GM20000 (cell line): ENCODE data around the gene NXPH2.

ENCODE experiments used
- DNase-seq: peaks from one replicate; pipeline ENCODE4 v3.0.0; 2012; ENCODE audit warnings: low spot score
- CTCF ChIP-seq: IDR thresholded peaks from 2 replicates; pipeline ENCODE4 v1.5.1; 2012; ENCODE audit warnings: mild to moderate bottlenecking, control low read depth; ENCODE audit errors: extremely low read depth, missing control alignments

The NXPH2 gene

GRCh38 chr2:138722316-138722715 lies 57.9 kb downstream of the NXPH2 start:
- no peak for DNase-seq
- TF ChIP-seq CTCF = no peak

DNA sequence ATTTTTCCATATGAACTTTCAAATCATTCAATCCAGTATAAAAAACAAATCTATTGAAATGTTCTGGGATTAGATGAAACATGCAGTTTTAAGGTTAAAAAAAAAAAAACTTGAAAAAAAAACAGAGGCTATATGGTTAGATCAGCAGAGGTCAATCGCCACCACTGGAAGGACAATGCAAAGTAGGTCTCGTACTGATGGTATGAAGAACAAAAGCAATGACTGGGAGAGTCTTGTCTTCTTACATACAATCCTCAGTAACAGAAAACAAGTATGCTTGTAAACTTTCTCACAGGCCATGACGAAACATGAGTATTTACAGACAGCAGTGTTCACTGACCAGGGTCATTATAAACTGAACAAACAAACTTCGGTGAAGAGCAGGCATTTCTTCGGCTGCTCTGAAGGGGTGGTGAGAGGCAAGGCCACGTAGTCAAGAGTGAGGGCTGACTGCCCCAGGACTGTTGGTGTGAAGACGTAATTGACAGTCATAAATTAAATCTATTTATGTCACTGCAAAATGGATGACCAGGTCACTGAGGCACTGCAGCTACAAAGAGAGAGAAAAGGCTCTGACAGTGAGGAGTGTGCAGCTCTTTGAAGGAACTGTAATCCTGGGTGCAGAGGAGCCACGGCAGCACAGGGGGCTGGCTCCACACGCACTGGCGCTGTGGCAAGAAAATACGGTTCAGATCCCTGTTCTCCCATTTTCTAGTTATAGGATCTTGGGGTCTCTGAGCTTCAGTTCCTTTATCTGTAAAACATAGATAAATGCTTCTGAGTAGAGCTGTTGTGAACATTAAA lies 60.0 kb downstream of the NXPH2 start:
- DNase-seq = no peak
- TF ChIP-seq CTCF = no peak

- no peak for DNase-seq
- TF ChIP-seq CTCF = no peak
Observed at GRCh38 chr2:138718405-138718804, 61.8 kb downstream of the NXPH2 start.

GRCh38 chr2:138716183-138716582 lies 64.0 kb downstream of the NXPH2 start:
- peak; percentile 13 for TF ChIP-seq CTCF
- DNase-seq = peak; percentile 8

- no peak for DNase-seq
- TF ChIP-seq CTCF = no peak
Observed at GRCh38 chr2:138713504-138713903, 66.7 kb downstream of the NXPH2 start.

GRCh38 chr2:138713069-138713496 lies 67.1 kb downstream of the NXPH2 start:
- DNase-seq = no peak
- no peak for TF ChIP-seq CTCF

DNA sequence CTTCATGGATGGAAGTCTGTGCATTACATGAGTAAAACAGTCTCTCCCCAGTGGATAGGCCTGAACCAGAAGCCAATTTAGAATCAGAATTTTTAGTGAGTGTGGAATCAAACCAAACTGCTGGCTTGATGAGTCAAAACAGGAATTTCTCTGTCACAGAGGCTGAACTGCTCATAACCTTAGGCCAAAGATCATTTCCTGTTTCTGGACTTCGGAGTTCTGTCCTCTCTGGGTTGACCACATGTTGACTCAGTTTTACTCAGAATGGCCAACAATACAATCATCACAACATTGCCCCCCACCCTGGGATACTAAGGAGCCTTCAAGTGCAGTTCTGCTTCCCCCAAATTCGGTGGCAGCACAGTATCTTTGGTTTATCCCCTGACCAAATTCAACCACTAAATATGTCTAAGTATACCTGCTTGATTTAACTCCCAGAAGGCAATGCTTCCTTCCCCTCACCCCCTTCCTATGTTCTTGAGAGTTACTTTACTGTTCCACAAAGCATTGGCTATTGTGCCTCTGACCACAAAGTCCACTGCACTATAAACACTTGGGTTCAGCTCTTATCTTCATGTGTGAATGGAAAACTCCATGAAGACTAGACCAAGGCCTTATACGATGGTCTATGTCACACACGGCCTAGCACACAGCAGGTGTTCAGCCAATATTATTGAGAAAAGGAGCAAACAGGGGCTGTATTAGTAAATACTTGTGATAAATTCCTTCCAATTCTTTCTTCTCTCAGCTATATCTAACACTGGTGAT lies 67.8 kb downstream of the NXPH2 start:
- no peak for TF ChIP-seq CTCF

More for the DNA sequence above, 67.8 kb downstream of the NXPH2 start:
- DNase-seq = peak; percentile 56
